Activated naive CD8-positive, alpha-beta T cell treated with anti-CD3 and anti-CD28 coated beads, Interleukin-2, amount 50 U/mL, for 24 hours (primary cell): ENCODE data around the gene PAMR1.

Experiments used
- ATAC-seq: fragments of 150-1000 bp; cut with Tn5 transposase; one replicate; pipeline ENCODE4 v1.10.0; 2021
- DNase-seq: peaks from one replicate; pipeline ENCODE4 v3.0.0; 2021
- H3K27ac Mint-ChIP-seq: one replicate; pipeline ENCODE4 v1.8.0; 2021; ENCODE audit warnings: mild to moderate bottlenecking, mixed read lengths
- H3K27me3 Mint-ChIP-seq: one replicate; pipeline ENCODE4 v1.8.0; 2021; ENCODE audit warnings: mixed read lengths
- H3K36me3 Mint-ChIP-seq: one replicate; pipeline ENCODE4 v1.8.0; 2021; ENCODE audit warnings: low read depth, mixed read lengths
- H3K4me1 Mint-ChIP-seq: one replicate; pipeline ENCODE4 v1.8.0; 2021; ENCODE audit warnings: mixed read lengths
- H3K4me3 Mint-ChIP-seq: one replicate; pipeline ENCODE4 v1.8.0; 2021; ENCODE audit warnings: mild to moderate bottlenecking, moderate library complexity, mixed read lengths
- H3K9me3 Mint-ChIP-seq: one replicate; pipeline ENCODE4 v1.8.0; 2021; ENCODE audit warnings: mixed read lengths

The PAMR1 gene

GRCh38 chr11:35402751-35403660 is 122.4 kb downstream of the PAMR1 start:
- no peak for DNase-seq
- Mint-ChIP-seq H3K27ac (no peak overlapping the region), H3K4me3 (no peak overlapping the region), H3K4me1 (no peaks in the 10 kb centered on the region), H3K36me3 (no peaks in the 10 kb centered on the region), H3K9me3 (no peaks in the 10 kb centered on the region), H3K27me3 (peaks cover 23% of the 10 kb centered on the region)
- no peak for ATAC-seq

- Mint-ChIP-seq H3K27ac (no peak overlapping the region), H3K36me3 (no peaks in the 10 kb centered on the region), H3K9me3 (no peaks in the 10 kb centered on the region), H3K27me3 (peaks cover 19% of the 10 kb centered on the region), H3K4me1 (no peaks in the 10 kb centered on the region), H3K4me3 (no peak overlapping the region)
- ATAC-seq (no peak), DNase-seq (no peak)
Measured at GRCh38 chr11:35398881-35399280, 126.5 kb downstream of the PAMR1 start.

DNA sequence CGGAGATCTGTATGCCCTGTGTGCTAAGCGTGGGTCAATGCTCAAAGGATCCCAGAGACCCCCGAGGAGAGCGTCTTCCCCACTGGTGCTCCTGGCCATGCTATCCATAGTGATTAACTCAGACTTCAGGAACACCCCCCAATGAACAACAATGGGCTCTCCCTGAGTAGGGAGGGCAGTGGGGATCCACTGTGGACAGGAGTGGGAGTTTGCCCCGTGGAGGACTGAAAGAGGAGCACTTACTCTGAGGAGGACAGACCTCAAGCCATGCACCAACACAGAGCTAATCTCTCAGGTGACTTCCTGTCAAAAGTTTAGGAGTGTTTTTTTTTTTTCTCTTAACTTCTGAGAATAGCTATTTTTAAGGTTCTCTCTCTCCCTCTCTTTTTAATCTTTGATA is 130.5 kb downstream of the PAMR1 start:
- peaks cover 26% of the 10 kb centered on the region for H3K4me1 Mint-ChIP-seq
- no peaks in the 10 kb centered on the region for H3K9me3 Mint-ChIP-seq
- no peak for ATAC-seq
- H3K27me3 Mint-ChIP-seq = peaks cover 27% of the 10 kb centered on the region
- H3K4me3 Mint-ChIP-seq = no peak overlapping the region
- H3K27ac Mint-ChIP-seq = no peak overlapping the region
- H3K36me3 Mint-ChIP-seq = no peaks in the 10 kb centered on the region
- no peak for DNase-seq

- peaks cover 28% of the 10 kb centered on the region for H3K4me1 Mint-ChIP-seq
- ATAC-seq = no peak
- no peak overlapping the region for H3K27ac Mint-ChIP-seq
- no peaks in the 10 kb centered on the region for H3K9me3 Mint-ChIP-seq
- DNase-seq = no peak
- no peaks in the 10 kb centered on the region for H3K36me3 Mint-ChIP-seq
- H3K27me3 Mint-ChIP-seq = peaks cover 14% of the 10 kb centered on the region
- no peak overlapping the region for H3K4me3 Mint-ChIP-seq
Measured at GRCh38 chr11:35393098-35393497, 132.3 kb downstream of the PAMR1 start.

DNA sequence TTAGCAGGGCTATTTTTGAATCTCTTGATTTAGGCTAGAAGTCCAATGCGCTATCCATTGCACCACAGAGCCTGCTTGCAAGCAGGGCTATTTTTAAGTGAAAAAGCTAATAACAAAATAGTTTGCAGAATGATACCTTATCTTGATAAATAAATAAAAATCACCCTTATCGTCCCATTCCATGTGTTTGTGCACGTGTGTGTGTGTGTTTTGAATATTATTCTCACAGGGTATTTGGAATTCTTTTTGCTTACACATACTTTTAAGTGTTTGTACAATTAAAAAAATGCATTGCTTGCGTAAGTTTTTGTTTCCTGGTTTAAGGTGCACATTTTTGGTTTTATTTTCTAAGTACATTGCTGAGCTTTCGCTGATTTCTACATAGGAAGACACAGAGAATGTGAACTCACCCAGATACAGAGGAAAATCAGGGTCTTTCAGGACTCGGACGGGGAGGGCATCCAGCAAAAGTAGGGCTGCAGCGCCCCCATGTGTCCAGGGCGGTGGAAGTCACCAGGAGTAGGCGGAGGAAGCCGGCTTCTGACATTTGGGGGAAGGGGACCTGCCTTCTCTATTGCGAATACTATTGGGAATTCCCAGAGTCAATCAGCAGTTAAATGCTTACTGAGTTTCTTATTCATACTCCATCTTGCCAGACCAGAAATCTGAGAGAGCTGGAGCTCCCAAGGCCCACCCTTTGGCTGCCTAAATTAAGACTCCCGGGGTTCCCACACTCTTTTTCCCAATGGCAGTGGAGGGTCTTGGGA is 133.3 kb downstream of the PAMR1 start:
- peak overlapping the region; percentile 9 for H3K4me3 Mint-ChIP-seq
- H3K4me1 Mint-ChIP-seq = peaks cover 34% of the 10 kb centered on the region
- no peaks in the 10 kb centered on the region for H3K9me3 Mint-ChIP-seq
- H3K36me3 Mint-ChIP-seq = no peaks in the 10 kb centered on the region
- DNase-seq (peak; percentile 91), ATAC-seq (peak; percentile 82)
- H3K27ac Mint-ChIP-seq = peak overlapping the region; percentile 34
- H3K27me3 Mint-ChIP-seq = peaks cover 10% of the 10 kb centered on the region

GRCh38 chr11:35390737-35391682 is 134.4 kb downstream of the PAMR1 start:
- Mint-ChIP-seq H3K27ac (peak overlapping the region; percentile 34), H3K4me1 (peaks cover 36% of the 10 kb centered on the region), H3K36me3 (no peaks in the 10 kb centered on the region), H3K4me3 (no peak overlapping the region), H3K27me3 (peaks cover 8% of the 10 kb centered on the region), H3K9me3 (no peaks in the 10 kb centered on the region)
- DNase-seq = peak; percentile 29
- peak; percentile 77 for ATAC-seq

GRCh38 chr11:35389897-35390465 is 135.4 kb downstream of the PAMR1 start:
- Mint-ChIP-seq H3K4me1 (peaks cover 36% of the 10 kb centered on the region), H3K4me3 (no peak overlapping the region), H3K27ac (no peak overlapping the region), H3K9me3 (peaks cover 4% of the 10 kb centered on the region), H3K27me3 (peaks cover 8% of the 10 kb centered on the region), H3K36me3 (no peaks in the 10 kb centered on the region)
- DNase-seq (no peak), ATAC-seq (no peak)

DNA sequence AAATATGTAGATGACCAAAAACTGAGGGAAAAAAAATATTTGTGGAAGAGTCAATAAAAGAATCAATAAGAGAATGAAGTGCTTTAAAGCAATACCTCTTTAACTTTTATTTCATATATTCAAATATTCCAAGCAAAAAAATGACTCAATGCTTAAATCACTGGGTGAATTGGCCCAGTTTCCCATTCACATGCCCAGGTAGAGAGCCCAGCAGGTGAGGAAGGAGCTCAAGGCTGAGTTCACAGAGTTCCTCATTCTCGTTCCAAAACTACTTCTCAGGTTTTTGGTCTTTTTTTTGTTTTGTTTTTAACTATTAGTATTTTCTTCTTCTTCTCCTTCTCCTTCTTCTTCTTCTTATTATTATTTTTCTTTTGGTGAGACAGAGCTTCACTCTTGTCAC is 136.3 kb downstream of the PAMR1 start:
- Mint-ChIP-seq H3K36me3 (no peaks in the 10 kb centered on the region), H3K27me3 (peaks cover 8% of the 10 kb centered on the region), H3K9me3 (peaks cover 4% of the 10 kb centered on the region), H3K27ac (no peak overlapping the region), H3K4me1 (peaks cover 36% of the 10 kb centered on the region), H3K4me3 (no peak overlapping the region)
- ATAC-seq (no peak), DNase-seq (no peak)

DNA sequence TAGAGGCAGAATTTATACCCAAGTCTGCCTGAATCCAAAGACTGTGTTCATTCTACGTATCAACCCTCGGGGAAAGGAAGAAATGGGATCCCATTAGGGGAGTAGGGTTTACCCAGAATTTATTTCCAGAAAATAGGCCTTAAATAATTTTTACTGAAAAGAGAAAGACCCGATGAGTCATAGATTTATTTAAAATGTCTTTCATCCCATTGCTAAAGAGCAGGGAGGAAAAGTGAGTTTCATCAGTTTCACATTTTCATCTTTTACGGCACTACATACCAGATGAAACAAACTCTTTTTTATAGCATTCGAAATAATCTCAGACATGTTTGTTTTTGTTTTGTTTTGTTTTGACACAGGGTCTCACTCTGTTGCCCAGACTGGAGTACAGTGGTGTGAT is 137.4 kb downstream of the PAMR1 start:
- DNase-seq = no peak
- H3K36me3 Mint-ChIP-seq = no peaks in the 10 kb centered on the region

GRCh38 chr11:35387111-35387982 is 138.1 kb downstream of the PAMR1 start:
- Mint-ChIP-seq H3K4me3 (no peak overlapping the region), H3K9me3 (peaks cover 4% of the 10 kb centered on the region), H3K36me3 (no peaks in the 10 kb centered on the region), H3K27me3 (no peaks in the 10 kb centered on the region), H3K27ac (no peak overlapping the region), H3K4me1 (peaks cover 31% of the 10 kb centered on the region)
- peak; percentile 33 for ATAC-seq
- DNase-seq = no peak

More for the DNA sequence above, 137.4 kb downstream of the PAMR1 start:
- no peak for ATAC-seq
- Mint-ChIP-seq H3K27ac (no peak overlapping the region), H3K27me3 (peaks cover 2% of the 10 kb centered on the region), H3K9me3 (peaks cover 4% of the 10 kb centered on the region), H3K4me3 (no peak overlapping the region), H3K4me1 (peaks cover 36% of the 10 kb centered on the region)

GRCh38 chr11:35383953-35384352 is 141.5 kb downstream of the PAMR1 start:
- Mint-ChIP-seq H3K36me3 (no peaks in the 10 kb centered on the region), H3K9me3 (peaks cover 4% of the 10 kb centered on the region), H3K27ac (no peak overlapping the region), H3K27me3 (no peaks in the 10 kb centered on the region), H3K4me1 (peaks cover 11% of the 10 kb centered on the region), H3K4me3 (no peak overlapping the region)
- DNase-seq = no peak
- no peak for ATAC-seq
